Measurements from ENCODE around the gene CIDEC.
A peak's percentile ranks its signal among the peaks of the same experiment; 100 is the strongest.
"Not testable (repeated sequence)": the region's sequence is repeated elsewhere in the genome, so short reads cannot be mapped to it uniquely, and the experiment has no call there.

The CIDEC gene

DNA sequence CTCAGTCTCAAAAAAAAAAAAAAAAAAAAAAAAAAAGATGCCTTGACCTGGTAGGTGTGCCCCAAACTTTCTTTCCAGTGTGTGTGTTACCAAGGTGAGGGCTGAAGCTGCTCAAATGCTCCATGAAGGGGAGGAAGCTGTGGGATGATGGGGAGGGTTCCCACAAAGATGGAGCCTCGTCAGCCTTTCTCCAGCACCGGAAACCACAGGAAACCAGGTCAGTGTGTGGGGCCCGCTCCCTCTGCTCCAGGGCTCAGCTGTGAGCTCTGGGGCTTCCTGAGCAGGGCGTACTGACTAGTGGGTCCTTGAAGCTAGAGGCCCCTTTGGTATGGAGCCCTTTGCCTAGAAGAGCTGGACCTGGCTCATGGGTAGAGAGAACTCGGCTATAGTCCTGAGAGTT lies 21.9 kb upstream of the CIDEC start:
- peak; percentile 50 for DNase-seq (ENCODE audit: low spot score)

DNA sequence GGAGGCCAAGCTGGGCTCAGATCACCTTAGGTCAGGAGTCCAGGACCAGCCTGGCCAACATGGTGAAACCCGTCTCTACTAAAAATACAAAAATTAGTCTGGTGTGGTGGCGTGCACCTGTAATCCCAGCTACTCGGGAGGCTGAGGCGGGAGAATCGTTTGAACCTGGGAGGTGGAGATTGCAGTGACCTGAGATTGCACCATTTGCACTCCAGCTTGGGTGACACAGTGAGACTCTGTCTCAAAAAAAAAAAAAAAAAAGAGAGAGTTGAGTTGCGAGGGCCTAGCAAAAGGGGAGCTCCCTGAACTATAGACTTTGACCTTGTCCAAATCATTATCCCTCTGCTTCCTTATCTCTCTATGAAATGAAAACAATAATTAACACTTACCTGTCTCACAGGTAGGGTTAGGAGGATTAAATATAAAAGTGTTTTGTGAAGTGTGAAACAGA lies 20.9 kb upstream of the CIDEC start:
- DNase-seq (ENCODE audit: low spot score), result not testable (repeated sequence)

- DNase-seq (ENCODE audit: low spot score), result no peak
Measured at GRCh38 chr3:9899289-9899791, 19.3 kb upstream of the CIDEC start.

- no peak for DNase-seq (ENCODE audit: low spot score)
Measured at GRCh38 chr3:9898467-9899241, 18.6 kb upstream of the CIDEC start.

- DNase-seq (ENCODE audit: low spot score), result no peak
Measured at GRCh38 chr3:9897408-9898372, 17.6 kb upstream of the CIDEC start.

DNA sequence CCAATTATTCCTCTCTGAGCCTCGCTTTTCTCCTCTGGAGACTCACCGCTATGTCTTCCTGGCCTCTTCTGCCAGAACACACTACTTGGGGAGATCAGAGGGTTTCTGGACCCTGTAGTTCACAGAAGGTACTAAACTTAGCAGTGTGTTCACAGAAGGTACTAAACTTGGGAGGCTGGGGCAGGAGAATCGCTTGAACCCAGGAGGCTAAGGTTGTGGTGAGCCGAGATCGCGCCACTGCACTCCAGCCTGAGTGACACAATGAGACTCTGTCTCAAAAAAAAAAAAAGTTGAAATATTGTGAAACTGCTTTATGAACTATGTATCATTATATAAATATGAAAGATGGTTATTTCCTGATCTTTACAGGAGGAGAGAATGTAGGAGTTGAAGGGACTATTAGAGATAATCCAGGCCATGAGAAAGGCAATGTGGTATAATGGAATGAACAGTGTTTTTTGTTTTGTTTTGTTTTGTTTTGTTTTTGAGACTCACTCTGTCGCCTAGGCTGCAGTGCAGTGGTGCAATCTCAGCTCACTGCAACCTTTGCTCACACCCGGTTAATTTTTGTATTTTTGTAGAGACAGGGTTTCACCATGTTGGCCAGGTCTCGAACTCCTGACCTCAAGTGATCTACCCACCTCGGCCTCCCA lies 16.8 kb upstream of the CIDEC start:
- not testable (repeated sequence) for DNase-seq (ENCODE audit: low spot score)

DNA sequence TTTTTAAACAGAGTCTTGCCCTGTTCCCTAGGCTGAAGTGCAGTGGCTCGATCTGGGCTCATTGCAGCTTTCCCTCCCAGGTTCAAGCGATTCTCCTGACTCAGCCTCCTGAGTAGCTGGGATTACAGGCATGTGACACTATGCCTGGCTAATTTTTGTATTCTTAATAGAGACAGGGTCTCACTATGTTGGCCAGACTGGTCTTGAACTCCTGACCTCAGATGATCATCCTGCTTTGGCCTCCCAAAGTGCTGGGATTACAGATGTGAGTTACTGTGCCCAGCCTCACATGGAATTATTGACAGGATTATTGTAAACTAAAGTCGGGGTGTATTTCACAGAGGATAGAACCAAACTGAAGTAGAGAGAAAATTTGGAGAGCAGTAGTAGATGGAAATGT lies 15.7 kb upstream of the CIDEC start:
- not testable (repeated sequence) for DNase-seq (ENCODE audit: low spot score)

DNA sequence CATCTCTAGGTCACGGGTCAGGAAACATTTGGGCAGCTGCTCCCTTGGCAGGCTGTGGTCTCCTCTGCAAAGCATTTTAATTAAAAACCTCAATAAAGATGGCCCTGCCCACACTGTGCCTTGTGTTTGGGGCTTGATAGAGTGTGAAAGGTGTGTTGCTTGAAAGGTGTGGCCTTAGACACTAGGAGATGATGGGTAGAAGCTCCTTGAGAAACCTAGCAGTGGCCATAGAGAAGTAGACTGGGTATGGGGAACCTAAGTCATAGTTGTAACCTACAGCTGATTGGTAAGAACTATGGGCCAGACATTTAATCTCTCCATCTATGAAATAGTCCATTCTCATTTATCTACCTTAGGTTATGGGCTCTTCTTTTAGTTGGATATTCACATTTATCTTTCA lies 13.7 kb upstream of the CIDEC start:
- DNase-seq (ENCODE audit: low spot score), result no peak

DNA sequence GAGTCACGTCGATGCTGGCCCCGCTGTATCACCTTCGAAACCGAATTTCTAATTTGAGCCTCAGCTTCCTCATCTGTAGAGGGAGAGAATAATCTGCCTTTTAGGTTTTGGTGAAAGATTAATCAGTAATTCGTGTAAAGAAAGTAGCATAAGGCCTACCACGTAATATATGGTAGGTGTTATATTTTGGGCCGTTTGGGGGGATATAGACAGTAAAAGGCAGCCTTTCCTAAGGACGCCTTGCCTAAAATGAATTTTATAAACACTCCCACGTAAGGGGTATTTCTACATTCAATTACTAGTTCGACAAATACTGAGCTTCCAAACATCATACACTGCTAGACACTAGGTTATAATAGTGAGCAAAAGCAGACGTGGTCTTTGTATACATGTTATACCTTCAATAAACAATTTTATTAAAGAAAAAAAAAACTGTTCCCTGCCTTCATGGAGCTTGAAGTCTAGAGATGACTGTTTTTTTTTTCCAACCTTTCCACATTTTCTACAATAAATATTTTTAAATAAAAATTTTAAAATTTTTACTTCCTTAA lies 11.1 kb upstream of the CIDEC start:
- DNase-seq (ENCODE audit: low spot score), result no peak

GRCh38 chr3:9890249-9891071 lies 10.4 kb upstream of the CIDEC start, which contains the start of gene JAGN1:
TSS of gene JAGN1 (plus strand) at chr3:9890610. CDS start at chr3:9890723, 113 bp downstream.
- peak; percentile 89 for DNase-seq (ENCODE audit: low spot score)

DNA sequence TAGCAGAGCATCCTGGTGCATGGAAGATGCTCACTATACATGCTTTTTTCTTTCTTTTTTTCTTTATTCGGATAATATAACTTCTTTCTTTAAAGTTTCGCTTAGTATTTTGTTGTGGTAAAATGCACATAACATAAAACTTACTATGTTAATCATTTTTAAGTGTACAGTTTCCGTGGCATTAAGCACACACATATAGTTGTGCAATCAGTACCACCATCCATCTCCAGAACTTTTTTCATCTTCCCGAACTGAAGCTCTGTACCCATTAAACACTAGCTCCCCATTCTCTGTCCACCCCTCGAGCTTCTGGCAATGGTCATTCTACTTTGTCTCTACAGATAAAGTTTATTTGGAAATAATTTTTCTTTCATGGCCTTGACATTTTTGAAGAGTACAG lies 9.4 kb upstream of the CIDEC start:
- DNase-seq (ENCODE audit: low spot score), result no peak

- no peak for DNase-seq (ENCODE audit: low spot score)
Measured at GRCh38 chr3:9888540-9888939, 8.5 kb upstream of the CIDEC start.

DNA sequence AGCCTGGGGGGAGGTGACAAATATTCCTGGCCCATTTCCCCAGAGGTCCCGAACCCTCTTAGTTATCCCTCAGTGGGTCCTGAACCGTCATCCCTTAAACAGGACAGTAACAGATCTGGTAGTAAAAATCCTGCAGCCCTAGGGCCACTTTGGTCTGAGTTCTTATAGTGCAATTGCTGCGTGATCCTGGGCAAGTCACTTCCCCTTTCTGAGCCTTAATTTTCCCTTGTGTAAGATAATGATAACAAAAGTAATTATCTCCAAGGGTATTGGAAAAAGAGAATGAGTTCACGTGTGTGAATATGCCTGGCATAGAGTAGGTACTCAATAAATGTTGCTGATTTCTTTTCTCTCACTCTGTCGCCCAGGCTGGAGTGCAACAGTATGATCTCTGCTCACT lies 7.4 kb upstream of the CIDEC start:
- DNase-seq (ENCODE audit: low spot score), result no peak

- no peak for DNase-seq (ENCODE audit: low spot score)
Measured at GRCh38 chr3:9886328-9886727, 6.3 kb upstream of the CIDEC start.

DNA sequence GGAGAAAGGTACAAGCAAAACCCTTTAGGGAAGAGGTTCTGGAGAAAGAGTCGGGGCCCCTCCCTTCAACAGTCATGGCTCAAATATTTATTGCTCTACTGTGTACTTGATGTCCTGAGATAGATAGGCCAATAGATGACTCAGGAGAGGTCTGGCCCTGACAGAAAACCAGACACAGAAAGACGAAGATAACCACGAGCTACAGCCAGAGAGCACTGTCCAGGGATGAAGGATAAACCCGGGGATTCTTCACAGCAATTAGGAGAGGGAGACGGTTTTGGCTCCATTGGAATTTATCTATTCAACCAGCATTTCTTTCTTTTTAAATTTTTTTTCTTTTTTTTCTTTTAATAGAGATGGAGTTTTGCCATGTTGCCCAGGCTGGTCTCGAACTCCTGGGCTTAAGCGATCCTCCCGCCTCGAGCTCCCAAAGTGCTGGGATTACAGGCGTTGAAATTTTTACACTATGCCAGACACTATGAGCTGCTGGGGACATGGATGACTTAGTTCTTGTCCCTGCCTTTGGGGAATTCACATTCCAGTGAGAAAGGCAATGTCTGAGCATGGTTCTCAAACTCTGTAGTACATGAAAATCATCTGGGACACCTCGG lies 4.6 kb upstream of the CIDEC start:
- no peak for DNase-seq (ENCODE audit: low spot score)

- no peak for DNase-seq (ENCODE audit: low spot score)
Measured at GRCh38 chr3:9883706-9884554, 3.9 kb upstream of the CIDEC start.

GRCh38 chr3:9881441-9881840 lies 1.4 kb upstream of the CIDEC start:
- DNase-seq (ENCODE audit: low spot score), result no peak

GRCh38 chr3:9878700-9879099 lies 1.4 kb downstream of the CIDEC start:
- DNase-seq (ENCODE audit: low spot score), result no peak

DNA sequence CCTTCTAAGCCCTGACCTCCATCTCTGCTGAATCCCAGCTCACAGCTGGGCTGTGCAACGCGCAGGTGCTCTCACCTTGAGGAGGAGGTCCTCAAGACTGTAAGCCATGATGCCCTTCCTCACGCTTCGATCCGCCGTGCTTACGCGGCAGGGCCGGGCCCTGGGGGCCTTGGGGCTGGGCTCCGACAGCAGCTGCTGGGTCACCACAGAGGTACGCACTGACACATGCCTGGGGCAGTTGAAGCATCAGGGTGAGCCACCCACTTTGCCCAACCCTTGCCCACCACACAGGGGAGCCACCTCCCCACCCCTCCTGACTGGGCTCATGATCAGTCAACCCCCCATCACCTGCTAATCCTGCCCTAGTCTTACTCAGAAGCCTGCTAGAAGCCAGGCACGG lies 3.1 kb downstream of the CIDEC start:
- no peak for DNase-seq (ENCODE audit: low spot score)

DNA sequence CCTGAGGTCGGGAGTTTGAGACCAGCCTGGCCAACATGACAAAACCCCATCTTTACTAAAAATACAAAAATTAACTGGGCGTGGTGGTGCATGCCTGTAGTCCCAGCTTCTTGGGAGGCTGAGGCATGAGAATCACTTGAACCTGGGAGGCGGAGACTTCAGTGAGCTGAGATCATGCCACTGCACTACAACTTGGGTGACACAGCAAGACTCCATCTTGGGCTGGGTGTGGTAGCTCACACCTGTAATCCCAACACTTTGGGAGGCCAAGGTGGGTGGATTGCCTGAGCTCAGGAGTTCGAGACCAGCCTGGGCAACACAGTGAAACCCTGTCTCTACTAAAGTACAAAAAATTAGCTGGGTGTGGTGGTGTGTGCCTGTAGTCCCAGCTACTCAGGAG lies 3.8 kb downstream of the CIDEC start:
- not testable (repeated sequence) for DNase-seq (ENCODE audit: low spot score)

Data from activated CD4-positive, alpha-beta T cell treated with anti-CD3 and anti-CD28 coated beads, Interleukin-2, Interleukin-4, amounts not matched to agents 100 ng/mL and 50 ng/mL, durations not matched to agents 16 hours and 8 hours (primary cell).